Neural progenitor cell (in vitro differentiated cells): ENCODE measurements around the gene LRFN2. TPM values are rescaled to one million over a fixed set of nuclear protein-coding genes. Genes with fewer than 3 reads are reported as not detected.

ENCODE experiments used
- DNase-seq: peaks from one replicate; pipeline ENCODE4 v3.0.0-alpha.2; 2016; ENCODE audit warnings: low spot score
- H2AFZ ChIP-seq: fragments of 200-600 bp; sonication (generic); replicated peaks from 2 replicates; pipeline ENCODE4 v1.6.1; 2016; ENCODE audit warnings: antibody characterized with exemption
- H3F3A ChIP-seq: fragments of 200-600 bp; sonication (generic); 2 replicates; pipeline ENCODE4 v1.6.1; 2016; ENCODE audit warnings: antibody characterized with exemption, low read depth
- H3K27ac ChIP-seq: fragments of 200-600 bp; sonication (generic); 2 replicates; pipeline ENCODE4 v1.5.1; 2016; ENCODE audit warnings: mild to moderate bottlenecking
- H3K27me3 ChIP-seq: fragments of 200-600 bp; sonication (generic); 2 replicates; pipeline ENCODE4 v1.6.1; 2016; ENCODE audit warnings: mild to moderate bottlenecking, moderate library complexity
- H3K36me3 ChIP-seq: fragments of 200-600 bp; sonication (generic); 2 replicates; pipeline ENCODE4 v1.5.1; 2016
- H3K4me1 ChIP-seq: fragments of 200-600 bp; sonication (generic); 2 replicates; pipeline ENCODE4 v1.6.1; 2016; ENCODE audit warnings: mixed run types
- H3K4me2 ChIP-seq: fragments of 200-600 bp; sonication (generic); 2 replicates; pipeline ENCODE4 v1.6.1; 2016
- H3K4me3 ChIP-seq: fragments of 200-600 bp; sonication (generic); 2 replicates; pipeline ENCODE4 v1.5.1; 2016
- H3K79me2 ChIP-seq: fragments of 200-600 bp; sonication (generic); 2 replicates; pipeline ENCODE4 v1.6.1; 2016; ENCODE audit warnings: low read depth
- H3K9ac ChIP-seq: fragments of 200-600 bp; sonication (generic); 2 replicates; pipeline ENCODE4 v1.6.1; 2016
- H3K9me3 ChIP-seq: fragments of 200-600 bp; sonication (generic); 2 replicates; pipeline ENCODE4 v1.5.1; 2016; ENCODE audit warnings: low read depth
- H4K20me1 ChIP-seq: fragments of 200-600 bp; sonication (generic); 2 replicates; pipeline ENCODE4 v1.6.1; 2016; ENCODE audit warnings: low read depth
- H3K27ac Mint-ChIP-seq: 3 replicates; pipeline ENCODE4 v1.8.0; 2021; ENCODE audit warnings: mixed read lengths
- H3K27me3 Mint-ChIP-seq: 2 replicates; pipeline ENCODE4 v1.8.0; 2022; ENCODE audit warnings: low read depth, mild to moderate bottlenecking, inconsistent platforms, moderate library complexity, mixed read lengths; ENCODE audit not compliant: insufficient read depth
- H3K36me3 Mint-ChIP-seq: 3 replicates; pipeline ENCODE4 v1.8.0; 2021; ENCODE audit warnings: mixed read lengths
- H3K4me1 Mint-ChIP-seq: 3 replicates; pipeline ENCODE4 v1.8.0; 2021; ENCODE audit warnings: mixed read lengths
- H3K4me3 Mint-ChIP-seq: 3 replicates; pipeline ENCODE4 v1.8.0; 2021; ENCODE audit warnings: mild to moderate bottlenecking, moderate library complexity, mixed read lengths
- H3K9me3 Mint-ChIP-seq: 3 replicates; pipeline ENCODE4 v1.8.0; 2020; ENCODE audit warnings: mixed read lengths
- EZH2 ChIP-seq: fragments of 200-600 bp; sonication (generic); IDR thresholded peaks from 2 replicates; pipeline ENCODE4 v1.6.1; 2017; ENCODE audit warnings: antibody characterized with exemption, mild to moderate bottlenecking, moderate library complexity
- EZH2phosphoT487 ChIP-seq: fragments of 200-600 bp; sonication (generic); IDR thresholded peaks from 2 replicates; pipeline ENCODE4 v1.6.1; 2017; ENCODE audit warnings: antibody characterized with exemption
- total RNA-seq: library from RNA; depleted of rRNA; stranded (reverse); fragments of >200 nt; gene quantifications from 2 replicates; pipeline ENCODE4 v1.2.3, GENCODE V29; 2015; ENCODE audit warnings: low replicate concordance
- TF ChIP-seq, protein P1 (sequence below): fragments of 200-600 bp; sonication (generic); IDR thresholded peaks from 2 replicates; pipeline ENCODE4 v1.5.1; 2017; ENCODE audit warnings: antibody characterized with exemption, mild to moderate bottlenecking

Gene LRFN2
- total RNA-seq, 1 donor from 2014 or later: not detected

DNA sequence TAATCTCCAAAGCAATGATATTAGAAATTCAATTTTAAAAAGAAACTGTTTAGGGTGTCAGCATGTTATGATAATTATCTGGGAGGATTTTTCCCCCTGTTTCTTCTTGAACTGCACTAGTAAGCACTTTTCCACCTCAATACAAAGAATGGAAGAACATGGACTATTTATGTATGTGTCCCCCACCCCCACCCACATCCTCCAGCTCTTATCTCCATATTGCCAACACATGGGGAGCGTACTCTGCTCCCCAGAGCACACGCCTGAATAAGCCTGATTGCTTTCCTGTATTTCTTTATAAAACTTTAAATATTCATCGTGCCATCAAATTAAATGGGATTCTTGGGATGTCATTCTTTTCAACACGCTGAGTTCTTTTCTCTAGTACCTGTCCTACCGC is 11.4 kb upstream of the LRFN2 start:
- H2AFZ ChIP-seq: no peak overlapping the region
- H3K4me3 ChIP-seq: no peak overlapping the region
- Mint-ChIP-seq H3K36me3 (no peaks in the 10 kb centered on the region), H3K27me3 (peaks cover 5% of the 10 kb centered on the region), H3K4me3 (no peak overlapping the region), H3K9me3 (no peaks in the 10 kb centered on the region), H3K27ac (no peak overlapping the region), H3K4me1 (no peaks in the 10 kb centered on the region)
- H3K36me3 ChIP-seq: no peaks in the 10 kb centered on the region
- TF ChIP-seq EZH2 (no peak), EZH2phosphoT487 (no peak)
- TF ChIP-seq, protein P1, sequence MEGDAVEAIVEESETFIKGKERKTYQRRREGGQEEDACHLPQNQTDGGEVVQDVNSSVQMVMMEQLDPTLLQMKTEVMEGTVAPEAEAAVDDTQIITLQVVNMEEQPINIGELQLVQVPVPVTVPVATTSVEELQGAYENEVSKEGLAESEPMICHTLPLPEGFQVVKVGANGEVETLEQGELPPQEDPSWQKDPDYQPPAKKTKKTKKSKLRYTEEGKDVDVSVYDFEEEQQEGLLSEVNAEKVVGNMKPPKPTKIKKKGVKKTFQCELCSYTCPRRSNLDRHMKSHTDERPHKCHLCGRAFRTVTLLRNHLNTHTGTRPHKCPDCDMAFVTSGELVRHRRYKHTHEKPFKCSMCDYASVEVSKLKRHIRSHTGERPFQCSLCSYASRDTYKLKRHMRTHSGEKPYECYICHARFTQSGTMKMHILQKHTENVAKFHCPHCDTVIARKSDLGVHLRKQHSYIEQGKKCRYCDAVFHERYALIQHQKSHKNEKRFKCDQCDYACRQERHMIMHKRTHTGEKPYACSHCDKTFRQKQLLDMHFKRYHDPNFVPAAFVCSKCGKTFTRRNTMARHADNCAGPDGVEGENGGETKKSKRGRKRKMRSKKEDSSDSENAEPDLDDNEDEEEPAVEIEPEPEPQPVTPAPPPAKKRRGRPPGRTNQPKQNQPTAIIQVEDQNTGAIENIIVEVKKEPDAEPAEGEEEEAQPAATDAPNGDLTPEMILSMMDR: no peak
- H3K9me3 ChIP-seq: no peaks in the 10 kb centered on the region
- peaks cover 69% of the 10 kb centered on the region for H3K27me3 ChIP-seq
- H3F3A ChIP-seq: no peaks in the 10 kb centered on the region
- peaks cover 6% of the 10 kb centered on the region for H4K20me1 ChIP-seq
- no peak overlapping the region for H3K4me2 ChIP-seq
- H3K27ac ChIP-seq: no peak overlapping the region
- H3K9ac ChIP-seq: no peak overlapping the region
- no peaks in the 10 kb centered on the region for H3K79me2 ChIP-seq
- DNase-seq: no peak
- H3K4me1 ChIP-seq: no peaks in the 10 kb centered on the region

DNA sequence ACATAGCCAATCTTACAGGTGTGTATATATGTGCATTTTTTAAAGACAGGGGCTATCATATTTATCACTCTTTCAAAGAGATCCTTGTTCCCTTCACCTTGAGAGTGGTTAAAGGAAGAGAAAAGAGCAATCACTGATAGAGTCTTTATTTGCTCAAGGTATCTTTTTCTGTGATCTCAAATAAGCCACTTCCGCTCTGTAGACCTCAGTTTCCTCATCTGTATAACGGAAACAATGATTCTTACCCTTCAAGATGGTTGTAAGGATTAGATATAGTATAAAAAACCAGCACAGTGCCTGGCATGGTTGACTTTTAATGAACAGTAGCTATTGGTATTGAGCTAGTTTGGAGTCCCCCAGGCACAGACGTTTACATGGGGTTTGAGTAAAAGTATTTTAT is 10.1 kb upstream of the LRFN2 start:
- Histone ChIP-seq H3K4me1 (no peaks in the 10 kb centered on the region), H3K27ac (no peak overlapping the region), H3K9me3 (no peaks in the 10 kb centered on the region), H3K79me2 (no peaks in the 10 kb centered on the region), H3K36me3 (no peaks in the 10 kb centered on the region), H3K4me3 (no peak overlapping the region), H2AFZ (no peak overlapping the region), H3K27me3 (peaks cover 64% of the 10 kb centered on the region), H3K4me2 (no peak overlapping the region), H3K9ac (no peak overlapping the region), H4K20me1 (peaks cover 6% of the 10 kb centered on the region), H3F3A (no peaks in the 10 kb centered on the region)
- Mint-ChIP-seq H3K27me3 (peaks cover 2% of the 10 kb centered on the region), H3K27ac (no peak overlapping the region), H3K4me1 (no peaks in the 10 kb centered on the region), H3K4me3 (no peak overlapping the region), H3K36me3 (no peaks in the 10 kb centered on the region), H3K9me3 (no peaks in the 10 kb centered on the region)
- TF ChIP-seq EZH2: no peak
- TF ChIP-seq EZH2phosphoT487: no peak
- no peak for DNase-seq

DNA sequence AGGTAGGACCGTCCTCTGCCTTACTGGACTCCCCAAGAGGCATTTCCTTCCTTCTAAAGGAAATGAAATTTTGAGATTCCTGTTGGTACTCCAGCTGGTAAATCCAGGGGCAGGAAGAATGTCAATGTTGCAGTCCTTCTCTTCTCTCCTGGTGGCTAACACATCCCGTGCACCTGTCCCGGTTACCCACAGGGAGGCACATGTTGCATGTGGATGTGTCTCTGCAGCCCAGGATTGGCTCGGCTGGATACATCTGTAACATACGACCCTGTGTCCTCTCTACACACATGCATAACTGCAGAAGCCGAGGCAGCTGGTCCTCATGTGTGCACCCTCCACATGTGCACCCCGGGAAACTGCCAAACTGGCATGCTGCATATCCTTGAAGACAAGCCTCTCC is 1.3 kb upstream of the LRFN2 start:
- Mint-ChIP-seq H3K36me3 (no peaks in the 10 kb centered on the region), H3K27me3 (peaks cover 41% of the 10 kb centered on the region), H3K4me1 (peaks cover 26% of the 10 kb centered on the region), H3K4me3 (peak overlapping the region; percentile 71), H3K27ac (no peak overlapping the region), H3K9me3 (no peaks in the 10 kb centered on the region)
- TF ChIP-seq EZH2 (no peak), EZH2phosphoT487 (no peak)
- TF ChIP-seq, protein P1: no peak
- Histone ChIP-seq H3K4me2 (no peak overlapping the region), H3K27ac (no peak overlapping the region), H2AFZ (no peak overlapping the region), H3K4me1 (peaks cover 24% of the 10 kb centered on the region), H3K9me3 (no peaks in the 10 kb centered on the region), H3F3A (peaks cover 4% of the 10 kb centered on the region), H3K79me2 (no peaks in the 10 kb centered on the region), H3K36me3 (no peaks in the 10 kb centered on the region), H3K9ac (no peak overlapping the region), H3K27me3 (peaks cover 45% of the 10 kb centered on the region), H4K20me1 (no peaks in the 10 kb centered on the region), H3K4me3 (no peak overlapping the region)
- DNase-seq: no peak

DNA sequence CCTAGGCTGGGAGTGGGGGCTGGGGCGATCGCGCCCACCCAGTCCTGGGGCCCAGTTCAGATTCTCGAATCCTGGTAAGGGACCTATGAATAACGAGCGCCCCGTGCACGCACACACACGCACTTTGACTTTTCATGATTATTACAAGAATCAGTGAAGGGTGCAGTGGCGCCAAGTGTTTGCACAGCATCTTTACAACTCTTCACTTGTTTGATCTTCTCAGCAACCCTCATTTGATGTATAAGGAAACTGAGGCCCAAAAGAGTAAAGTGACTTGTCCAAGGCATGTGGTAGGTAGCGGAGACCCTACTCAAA is 863 bp upstream of the LRFN2 start:
- H3K4me2 ChIP-seq: peak overlapping the region; percentile 93
- no peaks in the 10 kb centered on the region for H4K20me1 ChIP-seq
- no peaks in the 10 kb centered on the region for H3K79me2 ChIP-seq
- H3F3A ChIP-seq: peaks cover 4% of the 10 kb centered on the region
- peak overlapping the region; percentile 59 for H3K4me3 ChIP-seq
- peaks cover 26% of the 10 kb centered on the region for H3K4me1 Mint-ChIP-seq
- no peak overlapping the region for H3K9ac ChIP-seq
- no peak for TF ChIP-seq EZH2phosphoT487
- TF ChIP-seq EZH2: no peak
- TF ChIP-seq, protein P1: no peak
- H3K9me3 Mint-ChIP-seq: no peaks in the 10 kb centered on the region
- peaks cover 41% of the 10 kb centered on the region for H3K27me3 Mint-ChIP-seq
- peak overlapping the region; percentile 71 for H3K4me3 Mint-ChIP-seq
- no peaks in the 10 kb centered on the region for H3K9me3 ChIP-seq
- H3K27ac ChIP-seq: no peak overlapping the region
- H3K27ac Mint-ChIP-seq: no peak overlapping the region
- no peak for DNase-seq
- H3K4me1 ChIP-seq: peaks cover 24% of the 10 kb centered on the region
- H3K36me3 Mint-ChIP-seq: no peaks in the 10 kb centered on the region
- peak overlapping the region; percentile 85 for H2AFZ ChIP-seq
- H3K27me3 ChIP-seq: peaks cover 45% of the 10 kb centered on the region
- no peaks in the 10 kb centered on the region for H3K36me3 ChIP-seq
